Measurements from ENCODE around the gene NIT1. TPM values are rescaled to one million over a fixed set of nuclear protein-coding genes. Genes with fewer than 3 reads are reported as not detected.

NIT1 gene
- total RNA-seq, 5 donors from 2014 or later (not counting 1 experiment from before 2014, with no cell fraction given), result 23.4 to 44.7 (median 41.7) TPM

DNA sequence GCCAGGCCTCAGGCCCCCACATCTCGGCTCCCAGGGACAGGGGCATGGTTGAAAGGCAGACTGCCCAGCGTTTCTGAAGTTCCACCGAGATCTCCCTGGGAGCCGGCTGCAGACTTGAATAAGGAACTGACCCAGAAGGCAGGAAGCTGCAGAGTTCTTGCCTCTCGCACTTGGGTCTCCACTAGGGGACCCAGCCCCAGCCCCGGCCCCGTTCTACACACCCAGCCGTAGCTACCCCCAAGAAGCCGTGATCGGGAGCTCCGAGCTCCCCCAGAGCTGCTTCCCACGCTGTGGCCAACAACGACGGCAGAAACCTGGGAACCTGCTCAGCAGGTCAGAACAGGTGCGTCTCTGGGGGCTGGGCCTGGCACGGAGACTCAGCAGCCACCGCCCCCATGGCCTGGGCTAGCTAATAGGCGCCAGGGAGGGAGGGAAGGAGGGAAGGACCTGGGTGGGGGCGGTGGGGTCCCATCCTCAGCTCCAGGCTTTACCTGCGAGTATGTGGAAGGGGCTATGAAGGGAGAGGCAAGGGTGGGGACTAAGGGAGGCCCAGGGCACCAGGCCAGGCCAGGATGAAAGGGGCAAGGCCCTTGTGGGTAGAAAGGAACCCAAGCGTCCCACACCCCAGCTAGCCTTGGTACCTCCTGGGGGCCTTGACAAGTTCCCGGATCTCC, 28.5 kb upstream of the NIT1 start, which contains the start of gene NECTIN4:
Gene NECTIN4 (minus strand): TSS at position 308 of the 674 bp plus-strand sequence. CDS start 262 bp downstream, at position 46.
- CTCF ChIA-PET, result no interaction called here
- WGBS (ENCODE audit: insufficient coverage), result 93% methylated on average over 20 of the region's 22 CpGs
- no peak for DNase-seq

DNA sequence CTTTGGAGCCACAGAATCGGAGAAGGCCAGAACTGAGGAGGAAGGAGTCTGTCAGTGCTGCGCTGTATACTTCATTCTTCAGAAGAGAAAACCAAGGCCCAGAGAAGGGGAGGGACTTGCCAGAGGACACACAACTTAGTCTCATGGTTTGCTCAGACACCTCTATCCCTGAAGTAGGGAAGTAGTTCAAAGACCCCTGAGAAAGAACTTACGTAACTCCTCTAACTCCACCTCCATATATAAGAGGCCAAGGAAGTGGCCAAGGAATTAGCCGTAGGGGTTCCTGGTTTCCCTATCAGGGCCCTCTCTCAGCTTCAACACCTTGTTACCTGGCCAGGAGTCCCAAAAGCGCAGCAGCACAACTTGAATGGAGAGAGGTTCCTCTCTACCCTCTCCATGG, 28.0 kb upstream of the NIT1 start:
- ChIA-PET POLR2A (no interaction called here), CTCF (no interaction called here)
- no peaks in the 10 kb centered on the region for H3K36me3 ChIP-seq (ENCODE audit: control insufficient read depth in 2 of 2, extremely low read depth in 1 of 2, insufficient read depth in 1 of 2, low read length in 1 of 2)
- no peaks in the 10 kb centered on the region for H3K9me3 ChIP-seq
- H3K27ac Mint-ChIP-seq, result no peak overlapping the region
- H3K36me3 Mint-ChIP-seq, result no peaks in the 10 kb centered on the region
- ATAC-seq (replicated peaks in 1 of 4) (no peak), DNase-seq (no peak)
- no peak overlapping the region for H3K4me3 Mint-ChIP-seq
- no peaks in the 10 kb centered on the region for H3K27me3 Mint-ChIP-seq
- 100% methylated on average over 2 of the region's 5 CpGs for WGBS (ENCODE audit: insufficient coverage)
- H3K4me3 ChIP-seq (ENCODE audit: control insufficient read depth in 1 of 2, extremely low read depth in 1 of 2, low read length in 1 of 2), result no peak overlapping the region
- peaks cover 8 to 22% (median 18%) of the 10 kb centered on the region in 3 donors for H3K4me1 Mint-ChIP-seq
- H3K4me1 ChIP-seq (ENCODE audit: control insufficient read depth in 1 of 2, extremely low read depth in 1 of 2, insufficient read depth in 2 of 2, low read length in 2 of 2), result peaks cover 6% of the 10 kb centered on the region in 2 experiments
- H3K27me3 ChIP-seq (replicated peaks in 1 of 2; ENCODE audit: control insufficient read depth in 2 of 2, extremely low read depth in 1 of 2, insufficient read depth in 2 of 2, low read length in 1 of 2), result peaks cover 0 to 4% of the 10 kb centered on the region in 2 experiments
- no peaks in the 10 kb centered on the region for H3K9me3 Mint-ChIP-seq
- no peak overlapping the region for H3K27ac ChIP-seq (ENCODE audit: low read length)

More for the DNA sequence above, 28.5 kb upstream of the NIT1 start, which contains the start of gene NECTIN4:
- Mint-ChIP-seq H3K27me3 (no peaks in the 10 kb centered on the region), H3K4me3 (no peak within 1 kb of the TSS), H3K4me1 (peaks cover 8 to 22% (median 18%) of the 10 kb centered on the region in 3 donors), H3K9me3 (no peaks in the 10 kb centered on the region), H3K36me3 (no peaks in the 10 kb centered on the region), H3K27ac (no peak within 1 kb of the TSS)
- H3K4me3 ChIP-seq (ENCODE audit: control insufficient read depth in 1 of 2, extremely low read depth in 1 of 2, low read length in 1 of 2), result no peak within 1 kb of the TSS
- H3K27ac ChIP-seq (ENCODE audit: low read length), result no peak within 1 kb of the TSS
- H3K27me3 ChIP-seq (replicated peaks in 1 of 2; ENCODE audit: control insufficient read depth in 2 of 2, extremely low read depth in 1 of 2, insufficient read depth in 2 of 2, low read length in 1 of 2), result peaks cover 0 to 5% of the 10 kb centered on the region in 2 experiments
- H3K9me3 ChIP-seq, result no peaks in the 10 kb centered on the region
- H3K4me1 ChIP-seq (ENCODE audit: control insufficient read depth in 1 of 2, extremely low read depth in 1 of 2, insufficient read depth in 2 of 2, low read length in 2 of 2), result peaks cover 6% of the 10 kb centered on the region in 2 experiments
- ATAC-seq (replicated peaks in 1 of 4), result no peak
- POLR2A ChIA-PET, result no interaction called here
- no peaks in the 10 kb centered on the region for H3K36me3 ChIP-seq (ENCODE audit: control insufficient read depth in 2 of 2, extremely low read depth in 1 of 2, insufficient read depth in 1 of 2, low read length in 1 of 2)

DNA sequence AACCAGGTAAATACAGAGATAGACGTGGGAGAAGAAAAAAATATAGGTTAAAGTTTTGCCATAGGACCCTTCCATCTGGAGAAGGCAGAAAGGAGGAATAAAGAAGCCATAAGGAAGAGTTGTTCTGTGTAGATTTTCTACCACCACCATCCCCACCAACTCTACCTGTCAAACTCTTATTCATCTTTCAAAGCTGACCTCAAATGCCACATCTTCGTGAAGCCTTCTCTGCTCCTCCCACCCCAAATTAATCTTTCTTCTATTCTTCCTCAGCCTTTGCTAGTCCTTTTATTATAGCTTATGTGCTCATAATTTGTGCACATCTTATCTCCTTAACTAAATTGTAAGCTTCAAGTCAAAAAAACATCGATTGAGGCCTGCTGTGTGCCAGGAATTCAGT, 27.3 kb upstream of the NIT1 start:
- Mint-ChIP-seq H3K4me1 (peaks cover 8 to 22% (median 18%) of the 10 kb centered on the region in 3 donors), H3K9me3 (no peaks in the 10 kb centered on the region), H3K4me3 (no peak overlapping the region), H3K27ac (no peak overlapping the region), H3K27me3 (no peaks in the 10 kb centered on the region), H3K36me3 (no peaks in the 10 kb centered on the region)
- H3K27me3 ChIP-seq (replicated peaks in 1 of 2; ENCODE audit: control insufficient read depth in 2 of 2, extremely low read depth in 1 of 2, insufficient read depth in 2 of 2, low read length in 1 of 2), result no peaks in the 10 kb centered on the region
- H3K9me3 ChIP-seq, result no peaks in the 10 kb centered on the region
- 100% methylated on average over 1 of the region's 3 CpGs for WGBS (ENCODE audit: insufficient coverage)
- POLR2A ChIA-PET, result interaction anchor here in 1 of 2 donors (0.6 kb wide), 1 partner anchor 18 kb away, joined by 4 read pairs; no protein-coding TSS in a partner anchor
- ATAC-seq (replicated peaks in 1 of 4), result peak in 2 of 4 experiments; percentile 23 to 73
- H3K4me3 ChIP-seq (ENCODE audit: control insufficient read depth in 1 of 2, extremely low read depth in 1 of 2, low read length in 1 of 2), result no peak overlapping the region
- DNase-seq, result peak in 1 of 35 experiments; percentile 28
- H3K4me1 ChIP-seq (ENCODE audit: control insufficient read depth in 1 of 2, extremely low read depth in 1 of 2, insufficient read depth in 2 of 2, low read length in 2 of 2), result peaks cover 6% of the 10 kb centered on the region in 2 experiments
- H3K36me3 ChIP-seq (ENCODE audit: control insufficient read depth in 2 of 2, extremely low read depth in 1 of 2, insufficient read depth in 1 of 2, low read length in 1 of 2), result no peaks in the 10 kb centered on the region
- CTCF ChIA-PET, result interaction anchor here in 1 of 2 donors (1.1 kb wide), 1 partner anchor 25 kb away, joined by 3 read pairs; no protein-coding TSS in a partner anchor
- no peak overlapping the region for H3K27ac ChIP-seq (ENCODE audit: low read length)

DNA sequence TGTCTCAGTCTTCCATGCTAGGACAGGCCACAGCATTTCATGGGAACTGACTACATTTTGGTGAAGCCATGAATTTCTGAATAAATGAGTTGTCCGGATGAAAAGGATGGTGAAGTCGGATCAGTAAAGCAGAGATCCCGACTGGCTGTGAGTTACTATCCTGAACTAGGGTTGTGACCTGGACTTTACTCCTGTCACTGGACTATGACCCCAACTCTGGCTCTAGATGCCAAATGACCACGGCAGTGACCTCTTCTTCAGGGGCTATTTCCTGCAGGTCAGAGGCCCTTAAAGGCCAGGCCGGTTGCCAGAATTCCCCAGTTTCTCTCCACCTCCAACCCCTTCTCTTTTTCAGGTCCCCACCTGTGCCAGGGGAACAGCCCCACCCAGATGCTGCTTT, 26.8 kb upstream of the NIT1 start:
- H3K9me3 Mint-ChIP-seq, result no peaks in the 10 kb centered on the region

DNA sequence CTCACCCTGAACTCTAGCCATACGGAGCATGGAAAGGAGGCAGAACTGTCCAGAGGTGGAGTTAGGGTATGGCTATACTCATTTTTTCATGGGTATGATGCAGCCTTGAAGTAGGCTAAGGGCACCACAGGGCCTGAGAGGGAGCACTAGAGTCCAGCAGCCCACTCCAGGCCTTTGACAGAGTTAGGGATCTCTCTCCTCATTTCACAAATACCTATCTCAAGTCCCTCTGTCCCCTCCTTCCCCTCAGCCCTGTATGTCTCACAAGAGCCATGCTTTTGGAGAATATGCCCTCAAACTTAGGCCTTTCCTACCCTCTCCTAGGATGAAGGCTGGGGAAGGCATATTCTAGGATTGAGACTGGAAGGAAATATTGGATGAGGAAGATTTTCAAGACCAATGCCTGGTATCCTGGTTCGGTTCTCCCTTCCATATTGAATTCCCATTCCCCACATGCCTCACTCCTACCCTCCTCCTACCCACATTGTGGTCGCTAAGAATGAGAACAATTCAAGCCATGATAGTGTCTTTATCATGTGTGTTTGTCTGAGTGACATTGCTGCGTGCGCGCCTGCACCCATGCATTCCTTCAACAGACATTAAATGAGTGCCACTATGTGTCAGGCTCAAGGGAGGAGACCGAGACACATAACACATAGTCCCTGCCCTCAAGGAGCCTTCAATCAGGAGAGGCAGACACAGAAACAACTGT, 26.0 kb upstream of the NIT1 start:
- H3K27me3 ChIP-seq (replicated peaks in 1 of 2; ENCODE audit: control insufficient read depth in 2 of 2, extremely low read depth in 1 of 2, insufficient read depth in 2 of 2, low read length in 1 of 2), result no peaks in the 10 kb centered on the region
- ATAC-seq (replicated peaks in 1 of 4) (no peak), DNase-seq (no peak)
- Mint-ChIP-seq H3K27ac (no peak overlapping the region), H3K4me3 (no peak overlapping the region), H3K9me3 (no peaks in the 10 kb centered on the region), H3K27me3 (no peaks in the 10 kb centered on the region), H3K36me3 (no peaks in the 10 kb centered on the region), H3K4me1 (peaks cover 10 to 23% (median 22%) of the 10 kb centered on the region in 3 donors)
- no peaks in the 10 kb centered on the region for H3K36me3 ChIP-seq (ENCODE audit: control insufficient read depth in 2 of 2, extremely low read depth in 1 of 2, insufficient read depth in 1 of 2, low read length in 1 of 2)
- no peaks in the 10 kb centered on the region for H3K9me3 ChIP-seq
- POLR2A ChIA-PET, result no interaction called here
- H3K4me1 ChIP-seq (ENCODE audit: control insufficient read depth in 1 of 2, extremely low read depth in 1 of 2, insufficient read depth in 2 of 2, low read length in 2 of 2), result peaks cover 6 to 7% of the 10 kb centered on the region in 2 experiments
- 82% methylated on average over 1 of the region's 7 CpGs for WGBS (ENCODE audit: insufficient coverage)
- H3K27ac ChIP-seq (ENCODE audit: low read length), result no peak overlapping the region
- H3K4me3 ChIP-seq (ENCODE audit: control insufficient read depth in 1 of 2, extremely low read depth in 1 of 2, low read length in 1 of 2), result no peak overlapping the region
- CTCF ChIA-PET, result interaction anchor here in 1 of 2 donors (1.0 kb wide), 1 partner anchor 17 kb away, joined by 3 read pairs; no protein-coding TSS in a partner anchor

More for the DNA sequence above, 26.8 kb upstream of the NIT1 start:
- H3K36me3 Mint-ChIP-seq, result no peaks in the 10 kb centered on the region
- no peak for DNase-seq
- no peak overlapping the region for H3K27ac ChIP-seq (ENCODE audit: low read length)
- peaks cover 6% of the 10 kb centered on the region in 2 experiments for H3K4me1 ChIP-seq (ENCODE audit: control insufficient read depth in 1 of 2, extremely low read depth in 1 of 2, insufficient read depth in 2 of 2, low read length in 2 of 2)
- H3K36me3 ChIP-seq (ENCODE audit: control insufficient read depth in 2 of 2, extremely low read depth in 1 of 2, insufficient read depth in 1 of 2, low read length in 1 of 2), result no peaks in the 10 kb centered on the region
- no peak overlapping the region for H3K4me3 ChIP-seq (ENCODE audit: control insufficient read depth in 1 of 2, extremely low read depth in 1 of 2, low read length in 1 of 2)
- CTCF ChIA-PET, result interaction anchor here in 1 of 2 donors (1.1 kb wide), 1 partner anchor 26 kb away, joined by 3 read pairs; no protein-coding TSS in a partner anchor
- POLR2A ChIA-PET, result interaction anchor here in 1 of 2 donors (0.6 kb wide), 1 partner anchor 17 kb away, joined by 4 read pairs; no protein-coding TSS in a partner anchor
- WGBS (ENCODE audit: insufficient coverage), result 90% methylated on average over 3 of the region's 5 CpGs
- peaks cover 8 to 22% (median 18%) of the 10 kb centered on the region in 3 donors for H3K4me1 Mint-ChIP-seq
- no peaks in the 10 kb centered on the region for H3K9me3 ChIP-seq
- H3K27ac Mint-ChIP-seq, result no peak overlapping the region
- no peak overlapping the region for H3K4me3 Mint-ChIP-seq
- ATAC-seq (replicated peaks in 1 of 4), result no peak
- no peaks in the 10 kb centered on the region for H3K27me3 Mint-ChIP-seq
- H3K27me3 ChIP-seq (replicated peaks in 1 of 2; ENCODE audit: control insufficient read depth in 2 of 2, extremely low read depth in 1 of 2, insufficient read depth in 2 of 2, low read length in 1 of 2), result no peaks in the 10 kb centered on the region

DNA sequence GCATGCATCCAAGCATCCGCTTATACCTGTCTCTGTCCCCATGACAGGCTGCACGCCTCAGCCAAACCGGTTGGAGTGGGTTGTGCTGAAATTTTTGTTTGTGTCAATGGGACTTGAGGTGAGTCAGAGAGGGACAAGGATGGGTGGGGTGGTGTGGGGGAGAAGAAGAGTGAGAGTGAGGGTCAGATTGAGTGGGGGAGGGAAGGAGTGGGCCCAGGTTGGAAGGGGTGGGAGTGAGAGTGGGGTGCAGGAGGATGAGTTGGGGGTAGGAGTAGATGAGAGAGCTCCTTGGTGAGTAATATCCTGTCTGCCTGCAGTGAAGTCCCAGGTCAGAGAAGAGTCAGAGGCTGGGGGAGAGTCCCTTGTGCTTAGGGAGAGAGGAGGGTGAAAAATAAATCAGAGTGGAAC, 25.3 kb upstream of the NIT1 start:
- H3K4me3 Mint-ChIP-seq, result no peak overlapping the region
- H3K9me3 Mint-ChIP-seq, result no peaks in the 10 kb centered on the region
- ChIA-PET POLR2A (no interaction called here), CTCF (interaction anchor here in 1 of 2 donors (1.0 kb wide), 1 partner anchor 16 kb away, joined by 3 read pairs; no protein-coding TSS in a partner anchor)
- H3K4me1 Mint-ChIP-seq, result peaks cover 16 to 30% (median 27%) of the 10 kb centered on the region in 3 donors
- H3K4me3 ChIP-seq (ENCODE audit: control insufficient read depth in 1 of 2, extremely low read depth in 1 of 2, low read length in 1 of 2), result no peak overlapping the region
- H3K9me3 ChIP-seq, result no peaks in the 10 kb centered on the region
- no peak overlapping the region for H3K27ac Mint-ChIP-seq
- DNase-seq (no peak), ATAC-seq (replicated peaks in 1 of 4) (peak in 3 of 4 experiments; percentile 48 to 67 (median 61))
- H3K27me3 Mint-ChIP-seq, result peaks cover 0 to 2% of the 10 kb centered on the region in 2 donors
- no peaks in the 10 kb centered on the region for H3K36me3 ChIP-seq (ENCODE audit: control insufficient read depth in 2 of 2, extremely low read depth in 1 of 2, insufficient read depth in 1 of 2, low read length in 1 of 2)
- H3K4me1 ChIP-seq (ENCODE audit: control insufficient read depth in 1 of 2, extremely low read depth in 1 of 2, insufficient read depth in 2 of 2, low read length in 2 of 2), result peaks cover 6 to 13% of the 10 kb centered on the region in 2 experiments
- H3K36me3 Mint-ChIP-seq, result no peaks in the 10 kb centered on the region
- H3K27ac ChIP-seq (ENCODE audit: low read length), result no peak overlapping the region
- H3K27me3 ChIP-seq (replicated peaks in 1 of 2; ENCODE audit: control insufficient read depth in 2 of 2, extremely low read depth in 1 of 2, insufficient read depth in 2 of 2, low read length in 1 of 2), result no peaks in the 10 kb centered on the region
- 32% methylated on average over 3 of the region's 3 CpGs for WGBS (ENCODE audit: insufficient coverage)
